ENCODE data around the gene PIP5K1C. TPM values are rescaled to one million over a fixed set of nuclear protein-coding genes. Genes with fewer than 3 reads are reported as not detected.

Gene PIP5K1C
- total and polyA plus RNA-seq, 10 of the 15 experiments (the other 5 are each of a cell fraction or from before 2014, with no cell fraction given) = 0.39 to 19.6 (median 5.3) TPM

DNA sequence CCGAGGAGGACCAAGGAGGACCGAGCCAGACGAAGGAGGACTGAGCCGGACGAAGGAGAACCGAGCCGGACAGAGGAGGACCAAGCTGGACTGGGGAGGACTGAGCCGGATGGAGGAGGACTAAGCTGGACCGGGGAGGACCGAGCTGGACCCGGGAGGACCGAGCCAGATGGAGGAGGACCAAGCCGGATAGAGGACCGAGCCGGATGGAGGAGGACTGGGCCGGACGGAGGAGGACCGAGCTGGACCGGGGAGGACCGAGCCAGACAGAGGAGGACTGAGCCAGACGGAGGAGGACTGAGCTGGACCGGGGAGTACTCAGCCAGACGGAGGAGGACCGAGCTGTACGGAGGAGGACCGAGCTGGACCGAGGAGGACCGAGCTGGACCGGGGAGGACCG, 3.2 kb downstream of the PIP5K1C start:
- no TSS peak for BruUV-seq (replicated peaks)
- no peaks in the 10 kb centered on the region for H3K36me3 ChIP-seq (ENCODE audit: control insufficient read depth in 2 of 2, insufficient read depth in 2 of 2, low read length in 1 of 2)
- no peak overlapping the region for H3K4me3 ChIP-seq
- H3K9ac ChIP-seq (ENCODE audit: control insufficient read depth, insufficient read depth, low read length) = no peak overlapping the region
- POLR2A ChIA-PET = interaction anchor here (0.6 to 3.4 kb wide), 2 partner anchors 9 to 318 kb away, joined by 3 to 13 read pairs; no protein-coding TSS in a partner anchor
- SMC1A ChIA-PET (ENCODE audit: uncharacterized antibody, unreplicated experiment) = no interaction called here
- H3K4me2 ChIP-seq (ENCODE audit: control insufficient read depth, insufficient read depth) = no peak overlapping the region
- TF ChIP-seq SMARCA5 (IDR thresholded peaks at IDR 0.05) (no peak), SREBF1 (IDR thresholded peaks at IDR 0.05; ENCODE audit: low read length) (no peak), NFXL1 (IDR thresholded peaks at IDR 0.05; ENCODE audit: borderline replicate concordance) (peak; percentile 88)
- no peak overlapping the region for H2AFZ ChIP-seq (ENCODE audit: control insufficient read depth, low read depth, low read length)
- intact Hi-C loops (cut with micrococcal nuclease; ENCODE audit: unreplicated experiment) = no loop called here
- H3K9me3 ChIP-seq (replicated peaks; ENCODE audit: control insufficient read depth, insufficient read depth, low read length) = no peaks in the 10 kb centered on the region
- H4K20me1 ChIP-seq (ENCODE audit: control insufficient read depth, insufficient read depth) = no peaks in the 10 kb centered on the region
- RAD21 ChIA-PET (ENCODE audit: unreplicated experiment) = interaction anchor here (1.1 kb wide), 1 partner anchor 13 kb away, joined by 3 read pairs; no protein-coding TSS in a partner anchor
- peaks cover 34% of the 10 kb centered on the region for H3K79me2 ChIP-seq (ENCODE audit: control insufficient read depth, insufficient read depth, low read length)
- H3K27ac ChIP-seq (ENCODE audit: control insufficient read depth, insufficient read depth) = no peak overlapping the region
- no peaks in the 10 kb centered on the region; the same call in 1 of the 2 replicates for H3K4me1 ChIP-seq (ENCODE audit: control insufficient read depth, insufficient read depth, low read length)
- no peaks in the 10 kb centered on the region for H3K27me3 ChIP-seq (replicated peaks in 1 of 2; ENCODE audit: control insufficient read depth in 2 of 2, insufficient read depth in 2 of 2, low read length in 1 of 2)
- DNase-seq (ENCODE audit: low read depth, low spot score) (no peak), FAIRE-seq (no peak), ATAC-seq (no peak)
- in situ Hi-C loops (cut with MboI) = no loop called here
- 96% methylated on average over 21 of the region's 30 CpGs for WGBS (ENCODE audit: insufficient coverage, insufficient replicate concordance, low lambda C conversion rate, missing lambda C conversion rate)
- CTCF ChIA-PET = interaction anchor here (1.9 to 3.8 kb wide), 2 partner anchors 9 to 31 kb away, joined by 7 to 22 read pairs; no protein-coding TSS in a partner anchor

DNA sequence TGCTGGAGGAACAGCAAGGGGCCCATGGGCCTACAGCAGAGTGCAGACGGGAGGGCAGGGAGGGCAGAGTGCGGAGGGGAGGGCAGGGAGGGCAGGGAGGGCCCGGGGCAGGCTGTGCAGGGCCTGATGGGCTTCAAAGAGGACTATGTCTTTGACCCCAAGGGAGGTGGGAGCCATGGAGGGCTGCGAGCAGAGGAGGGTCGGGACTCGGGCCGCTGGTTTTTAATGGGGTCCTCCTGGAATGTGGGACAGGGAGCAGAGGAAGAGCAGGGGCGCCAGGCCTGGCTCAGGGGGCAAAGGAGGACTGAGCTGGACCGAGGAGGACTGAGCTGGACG, 3.6 kb downstream of the PIP5K1C start:
- in situ Hi-C loops (cut with MboI) = no loop called here
- SMC1A ChIA-PET (ENCODE audit: uncharacterized antibody, unreplicated experiment) = no interaction called here
- TF ChIP-seq, protein P1, sequence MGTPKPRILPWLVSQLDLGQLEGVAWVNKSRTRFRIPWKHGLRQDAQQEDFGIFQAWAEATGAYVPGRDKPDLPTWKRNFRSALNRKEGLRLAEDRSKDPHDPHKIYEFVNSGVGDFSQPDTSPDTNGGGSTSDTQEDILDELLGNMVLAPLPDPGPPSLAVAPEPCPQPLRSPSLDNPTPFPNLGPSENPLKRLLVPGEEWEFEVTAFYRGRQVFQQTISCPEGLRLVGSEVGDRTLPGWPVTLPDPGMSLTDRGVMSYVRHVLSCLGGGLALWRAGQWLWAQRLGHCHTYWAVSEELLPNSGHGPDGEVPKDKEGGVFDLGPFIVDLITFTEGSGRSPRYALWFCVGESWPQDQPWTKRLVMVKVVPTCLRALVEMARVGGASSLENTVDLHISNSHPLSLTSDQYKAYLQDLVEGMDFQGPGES (IDR thresholded peaks at IDR 0.05) = no peak
- TF ChIP-seq KLF5 (IDR thresholded peaks at IDR 0.05; ENCODE audit: partially characterized antibody) (no peak), ETV6 (conservative IDR thresholded peaks at IDR 0.05 in 1 of 2, IDR thresholded peaks at IDR 0.05 in 1 of 2; ENCODE audit: borderline replicate concordance in 1 of 2, low read depth in 1 of 2) (no peak), IKZF1 (conservative IDR thresholded peaks at IDR 0.05) (no peak), CHD1 (IDR thresholded peaks at IDR 0.05; ENCODE audit: low read depth, low read length) (no peak), POLR2AphosphoS5 (IDR thresholded peaks at IDR 0.05; ENCODE audit: low read length) (no peak)
- TF ChIP-seq, protein P2, sequence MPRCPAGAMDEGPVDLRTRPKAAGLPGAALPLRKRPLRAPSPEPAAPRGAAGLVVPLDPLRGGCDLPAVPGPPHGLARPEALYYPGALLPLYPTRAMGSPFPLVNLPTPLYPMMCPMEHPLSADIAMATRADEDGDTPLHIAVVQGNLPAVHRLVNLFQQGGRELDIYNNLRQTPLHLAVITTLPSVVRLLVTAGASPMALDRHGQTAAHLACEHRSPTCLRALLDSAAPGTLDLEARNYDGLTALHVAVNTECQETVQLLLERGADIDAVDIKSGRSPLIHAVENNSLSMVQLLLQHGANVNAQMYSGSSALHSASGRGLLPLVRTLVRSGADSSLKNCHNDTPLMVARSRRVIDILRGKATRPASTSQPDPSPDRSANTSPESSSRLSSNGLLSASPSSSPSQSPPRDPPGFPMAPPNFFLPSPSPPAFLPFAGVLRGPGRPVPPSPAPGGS (IDR thresholded peaks at IDR 0.05; ENCODE audit: borderline replicate concordance, insufficient read depth, low read depth, low read length, poor library complexity, severe bottlenecking) = no peak
- TF ChIP-seq, protein P3, sequence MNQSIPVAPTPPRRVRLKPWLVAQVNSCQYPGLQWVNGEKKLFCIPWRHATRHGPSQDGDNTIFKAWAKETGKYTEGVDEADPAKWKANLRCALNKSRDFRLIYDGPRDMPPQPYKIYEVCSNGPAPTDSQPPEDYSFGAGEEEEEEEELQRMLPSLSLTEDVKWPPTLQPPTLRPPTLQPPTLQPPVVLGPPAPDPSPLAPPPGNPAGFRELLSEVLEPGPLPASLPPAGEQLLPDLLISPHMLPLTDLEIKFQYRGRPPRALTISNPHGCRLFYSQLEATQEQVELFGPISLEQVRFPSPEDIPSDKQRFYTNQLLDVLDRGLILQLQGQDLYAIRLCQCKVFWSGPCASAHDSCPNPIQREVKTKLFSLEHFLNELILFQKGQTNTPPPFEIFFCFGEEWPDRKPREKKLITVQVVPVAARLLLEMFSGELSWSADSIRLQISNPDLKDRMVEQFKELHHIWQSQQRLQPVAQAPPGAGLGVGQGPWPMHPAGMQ (IDR thresholded peaks at IDR 0.05; ENCODE audit: borderline replicate concordance) = no peak

More for the DNA sequence above, 3.6 kb downstream of the PIP5K1C start:
- no peak for ATAC-seq
- no peak overlapping the region for H3K27ac ChIP-seq (ENCODE audit: control insufficient read depth, insufficient read depth)
- no peaks in the 10 kb centered on the region for H3K27me3 ChIP-seq (replicated peaks in 1 of 2; ENCODE audit: control insufficient read depth in 2 of 2, insufficient read depth in 2 of 2, low read length in 1 of 2)
- ChIA-PET CTCF (interaction anchor here (3.8 kb wide), 1 partner anchor 31 kb away, joined by 22 read pairs; no protein-coding TSS in a partner anchor), POLR2A (interaction anchor here (0.6 to 3.4 kb wide), 2 partner anchors 8 to 317 kb away, joined by 3 to 13 read pairs; no protein-coding TSS in a partner anchor), RAD21 (ENCODE audit: unreplicated experiment) (no interaction called here)
- DNase-seq (ENCODE audit: low read depth, low spot score) = no peak
- H2AFZ ChIP-seq (ENCODE audit: control insufficient read depth, low read depth, low read length) = no peak overlapping the region
- no peaks in the 10 kb centered on the region; the same call in 1 of the 2 replicates for H3K4me1 ChIP-seq (ENCODE audit: control insufficient read depth, insufficient read depth, low read length)
- H3K79me2 ChIP-seq (ENCODE audit: control insufficient read depth, insufficient read depth, low read length) = peaks cover 35% of the 10 kb centered on the region
- WGBS (ENCODE audit: insufficient coverage, insufficient replicate concordance, low lambda C conversion rate, missing lambda C conversion rate) = 79% methylated on average over 8 of the region's 10 CpGs
- intact Hi-C loops (cut with micrococcal nuclease; ENCODE audit: unreplicated experiment) = no loop called here
- no peak overlapping the region for H3K9ac ChIP-seq (ENCODE audit: control insufficient read depth, insufficient read depth, low read length)
- H3K36me3 ChIP-seq (ENCODE audit: control insufficient read depth in 2 of 2, insufficient read depth in 2 of 2, low read length in 1 of 2) = no peaks in the 10 kb centered on the region
- H3K4me2 ChIP-seq (ENCODE audit: control insufficient read depth, insufficient read depth) = no peak overlapping the region
- no peaks in the 10 kb centered on the region for H4K20me1 ChIP-seq (ENCODE audit: control insufficient read depth, insufficient read depth)
- H3K9me3 ChIP-seq (replicated peaks; ENCODE audit: control insufficient read depth, insufficient read depth, low read length) = no peaks in the 10 kb centered on the region
- no TSS peak for BruUV-seq (replicated peaks)
- no peak overlapping the region for H3K4me3 ChIP-seq
- no peak for FAIRE-seq
